OCI-LY1 (cell line): ENCODE data around the gene KANTR.
A peak's percentile ranks its signal among the peaks of the same experiment; 100 is the strongest.

Experiments
- H2AFZ ChIP-seq: fragments of 200-600 bp; sonication (generic), shearing (Covaris generic); 2 replicates; pipeline ENCODE4 v1.6.0; 2014; ENCODE audit warnings: antibody characterized with exemption, mild to moderate bottlenecking, low read length
- H3F3A ChIP-seq: fragments of 200-600 bp; sonication (generic), shearing (Covaris generic); 2 replicates; pipeline ENCODE4 v1.6.0; 2014; ENCODE audit warnings: mild to moderate bottlenecking, antibody characterized with exemption, low read length, moderate library complexity; ENCODE audit not compliant: insufficient read depth
- H3K27ac ChIP-seq: fragments of 200-600 bp; sonication (generic); 2 replicates; pipeline ENCODE4 v1.5.1; 2014; ENCODE audit warnings: low read length, mixed run types, mild to moderate bottlenecking, low read depth; ENCODE audit not compliant: poor library complexity, severe bottlenecking
- H3K27me3 ChIP-seq: fragments of 200-600 bp; sonication (generic); 2 replicates; pipeline ENCODE4 v1.6.0; 2014; ENCODE audit warnings: antibody characterized with exemption, mild to moderate bottlenecking, low read length, moderate library complexity; ENCODE audit not compliant: insufficient read depth
- H3K36me3 ChIP-seq: fragments of 200-600 bp; sonication (generic); 2 replicates; pipeline ENCODE4 v1.6.1; 2014; ENCODE audit warnings: mild to moderate bottlenecking, antibody characterized with exemption, low read length, moderate library complexity, mixed read lengths; ENCODE audit not compliant: insufficient read depth
- H3K4me1 ChIP-seq: fragments of 200-600 bp; sonication (generic); 2 replicates; pipeline ENCODE4 v1.5.1; 2014; ENCODE audit warnings: mild to moderate bottlenecking, low read length, moderate library complexity; ENCODE audit not compliant: insufficient read depth, severe bottlenecking
- H3K4me2 ChIP-seq: fragments of 200-600 bp; sonication (generic), shearing (Covaris generic); 2 replicates; pipeline ENCODE4 v1.6.1; 2014; ENCODE audit warnings: low read length
- H3K4me3 ChIP-seq: fragments of 200-600 bp; sonication (generic); 2 replicates; pipeline ENCODE4 v1.5.1; 2014; ENCODE audit warnings: low read length, low read depth, mild to moderate bottlenecking, mixed read lengths; ENCODE audit not compliant: poor library complexity, severe bottlenecking
- H3K79me2 ChIP-seq: fragments of 200-600 bp; shearing (Covaris generic); 2 replicates; pipeline ENCODE4 v1.6.1; 2016; ENCODE audit warnings: mixed run types, low read length, mixed read lengths; ENCODE audit not compliant: insufficient read depth
- H3K9ac ChIP-seq: fragments of 200-600 bp; sonication (generic), shearing (Covaris generic); 2 replicates; pipeline ENCODE4 v1.6.1; 2014; ENCODE audit warnings: mild to moderate bottlenecking, low read length, mixed read lengths
- H3K9me2 ChIP-seq: fragments of 200-600 bp; sonication (generic), shearing (Covaris generic); 2 replicates; pipeline ENCODE4 v1.6.1; 2014; ENCODE audit warnings: low read depth, mild to moderate bottlenecking, low read length, mixed read lengths
- H3K9me3 ChIP-seq: fragments of 200-600 bp; shearing (Covaris generic); 2 replicates; pipeline ENCODE4 v1.6.1; 2014; ENCODE audit warnings: low read length, mixed read lengths
- H4K20me1 ChIP-seq: fragments of 200-600 bp; sonication (generic), shearing (Covaris generic); 2 replicates; pipeline ENCODE4 v1.6.0; 2016; ENCODE audit warnings: mild to moderate bottlenecking, low read length; ENCODE audit not compliant: insufficient read depth
- CTCF ChIP-seq: fragments of 200-600 bp; sonication (generic), shearing (Covaris generic); IDR thresholded peaks from 2 replicates; pipeline ENCODE4 v1.5.1; 2017; ENCODE audit warnings: mild to moderate bottlenecking, antibody characterized with exemption, low read length, moderate library complexity, mixed read lengths
- EZH2 ChIP-seq: fragments of 200-600 bp; sonication (generic), shearing (Covaris generic); IDR thresholded peaks from 2 replicates; pipeline ENCODE4 v1.8.0; 2017; ENCODE audit warnings: borderline replicate concordance, mixed run types, mild to moderate bottlenecking, antibody characterized with exemption, low read length, moderate library complexity, mixed read lengths

The KANTR gene

GRCh38 chrX:53087388-53087831 lies 6.5 kb upstream of the KANTR start:
- Histone ChIP-seq H3K27me3 (no peaks in the 10 kb centered on the region), H4K20me1 (no peaks in the 10 kb centered on the region), H3K9me3 (no peaks in the 10 kb centered on the region), H3K4me2 (peak overlapping the region; percentile 82), H3K9me2 (no peaks in the 10 kb centered on the region), H3K4me1 (peaks cover 41% of the 10 kb centered on the region), H3K36me3 (peaks cover 44% of the 10 kb centered on the region), H3K79me2 (0 out of 2 replicates have a peak, but pooled peaks cover 3% of the 10 kb centered on the region), H3F3A (no peaks in the 10 kb centered on the region), H2AFZ (no peak overlapping the region), H3K4me3 (peak overlapping the region; percentile 63), H3K27ac (peak overlapping the region; percentile 61), H3K9ac (no peak overlapping the region; the same call in 1 of the 2 replicates)
- no peak for TF ChIP-seq CTCF
- TF ChIP-seq EZH2 = no peak

- Histone ChIP-seq H3F3A (no peaks in the 10 kb centered on the region), H4K20me1 (no peaks in the 10 kb centered on the region), H3K9me2 (no peaks in the 10 kb centered on the region), H3K79me2 (no peaks in the 10 kb centered on the region), H2AFZ (no peak overlapping the region), H3K9ac (peak overlapping the region; percentile 62; the same call in 1 of the 2 replicates), H3K4me1 (peaks cover 40% of the 10 kb centered on the region), H3K9me3 (no peaks in the 10 kb centered on the region), H3K4me2 (peak overlapping the region; percentile 82), H3K27me3 (no peaks in the 10 kb centered on the region), H3K4me3 (peak overlapping the region; percentile 63), H3K27ac (peak overlapping the region; percentile 61), H3K36me3 (peaks cover 41% of the 10 kb centered on the region)
- TF ChIP-seq EZH2 = no peak
- no peak for TF ChIP-seq CTCF
Measured at GRCh38 chrX:53088136-53088974, 5.6 kb upstream of the KANTR start.

DNA sequence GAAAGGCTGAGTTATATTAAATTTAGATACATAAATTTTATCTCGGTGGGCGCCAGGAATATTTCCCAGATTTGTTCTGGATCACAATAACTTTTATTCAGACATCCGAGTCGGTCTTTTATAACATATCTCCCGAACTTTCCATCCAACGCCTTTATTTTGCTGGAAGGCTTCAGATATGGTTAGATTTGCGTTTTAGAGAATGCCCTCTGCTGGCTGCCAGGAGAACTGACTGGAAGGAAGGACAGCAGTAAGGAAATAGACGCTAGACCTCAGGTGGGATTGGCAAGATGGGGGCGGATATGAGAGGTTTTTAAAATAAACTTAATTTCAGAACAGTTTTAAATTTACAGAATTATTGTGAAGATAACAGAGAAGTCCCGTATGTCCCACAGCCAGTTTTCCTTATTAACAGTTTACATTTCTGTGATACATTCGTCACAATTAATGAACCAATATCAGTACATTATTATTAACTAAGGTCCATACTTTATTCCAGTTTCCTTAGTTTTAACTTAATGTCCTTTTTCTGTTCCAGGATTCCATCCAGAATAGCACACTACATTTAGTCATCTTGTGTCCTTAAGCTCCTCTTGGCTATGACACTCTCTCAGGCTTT lies 4.6 kb upstream of the KANTR start:
- H3K9ac ChIP-seq = peak overlapping the region; percentile 52; the same call in 1 of the 2 replicates
- H2AFZ ChIP-seq = no peak overlapping the region
- peaks cover 31% of the 10 kb centered on the region for H3K36me3 ChIP-seq
- peak overlapping the region; percentile 82 for H3K4me2 ChIP-seq
- no peaks in the 10 kb centered on the region for H3K9me2 ChIP-seq
- no peak for TF ChIP-seq EZH2
- peak; percentile 65 for TF ChIP-seq CTCF
- H3K4me3 ChIP-seq = peak overlapping the region; percentile 63
- no peaks in the 10 kb centered on the region for H3K9me3 ChIP-seq
- H3F3A ChIP-seq = no peaks in the 10 kb centered on the region
- H3K27me3 ChIP-seq = no peaks in the 10 kb centered on the region
- H3K27ac ChIP-seq = peak overlapping the region; percentile 48
- no peaks in the 10 kb centered on the region for H4K20me1 ChIP-seq
- no peaks in the 10 kb centered on the region for H3K79me2 ChIP-seq
- H3K4me1 ChIP-seq = peaks cover 32% of the 10 kb centered on the region
